HL-60 (cell line): Measurements from ENCODE around the gene COL4A3.

ENCODE experiments used
- DNase-seq, 2 experiments: peaks; one replicate each; pipeline ENCODE4 v3.0.0-alpha.2; 2010 to 2020; ENCODE audit warnings: low read depth in 1 of 2, low spot score in 1 of 2
- H3K27ac ChIP-seq: fragments of 250-450 bp; sonication (Bioruptor Pico); replicated peaks from 2 replicates; pipeline ENCODE4 v1.5.1; 2020; ENCODE audit warnings: mild to moderate bottlenecking, moderate library complexity
- H3K27me3 ChIP-seq: fragments of 250-450 bp; sonication (Bioruptor Pico); 2 replicates; pipeline ENCODE4 v1.5.1; 2021; ENCODE audit warnings: mild to moderate bottlenecking, moderate library complexity; ENCODE audit not compliant: insufficient read depth, poor library complexity, severe bottlenecking
- H3K4me3 ChIP-seq: replicated peaks from 2 replicates; pipeline ENCODE4 v1.5.1; 2011; ENCODE audit warnings: mild to moderate bottlenecking, control low read depth, low read length; ENCODE audit not compliant: insufficient read depth
- CTCF ChIP-seq: IDR thresholded peaks from one replicate; pipeline ENCODE4 v1.5.1; 2011; ENCODE audit warnings: low read length, control low read depth, inconsistent platforms; ENCODE audit not compliant: insufficient read depth
- GABPA ChIP-seq: IDR thresholded peaks from 2 replicates; pipeline ENCODE4 v1.6.1; 2012; ENCODE audit warnings: low read depth
- POLR2AphosphoS5 ChIP-seq: IDR thresholded peaks from 2 replicates; pipeline ENCODE4 v1.6.1; 2012; ENCODE audit warnings: low read depth
- REST ChIP-seq: IDR thresholded peaks from 2 replicates; pipeline ENCODE4 v1.6.1; 2012; ENCODE audit warnings: low read depth; ENCODE audit not compliant: insufficient replicate concordance
- SPI1 ChIP-seq: IDR thresholded peaks from 2 replicates; pipeline ENCODE4 v1.6.1; 2012; ENCODE audit warnings: low read depth, mild to moderate bottlenecking, borderline replicate concordance

The COL4A3 gene

GRCh38 chr2:227132986-227133385, 31.4 kb upstream of the COL4A3 start:
- no peak overlapping the region for H3K27ac ChIP-seq
- DNase-seq, result no peak
- H3K4me3 ChIP-seq, result no peak overlapping the region
- H3K27me3 ChIP-seq, result peaks cover 8% of the 10 kb centered on the region
- no peak for TF ChIP-seq POLR2AphosphoS5
- no peak for TF ChIP-seq SPI1
- no peak for TF ChIP-seq REST
- no peak for TF ChIP-seq GABPA
- no peak for TF ChIP-seq CTCF

GRCh38 chr2:227134591-227134990, 29.8 kb upstream of the COL4A3 start:
- H3K27ac ChIP-seq, result no peak overlapping the region
- no peak overlapping the region for H3K4me3 ChIP-seq
- peaks cover 6% of the 10 kb centered on the region for H3K27me3 ChIP-seq
- TF ChIP-seq REST (no peak), CTCF (no peak), SPI1 (no peak), GABPA (no peak), POLR2AphosphoS5 (no peak)
- DNase-seq, result no peak

GRCh38 chr2:227141301-227141700, 23.1 kb upstream of the COL4A3 start:
- TF ChIP-seq SPI1 (no peak), CTCF (no peak), REST (no peak), GABPA (no peak), POLR2AphosphoS5 (no peak)
- DNase-seq, result no peak
- Histone ChIP-seq H3K27ac (no peak overlapping the region), H3K4me3 (no peak overlapping the region), H3K27me3 (no peaks in the 10 kb centered on the region)
